RWPE2 (cell line): ENCODE results near the gene ITGA2.
A peak's percentile ranks its signal among the peaks of the same experiment; 100 is the strongest.
"Not testable (repeated sequence)": the region's sequence is repeated elsewhere in the genome, so short reads cannot be mapped to it uniquely, and the experiment has no call there.

Experiments used
- ATAC-seq: fragments of 200-7000 bp; cut with Tn5 transposase; 3 replicates; pipeline ENCODE4 v1.9.1; 2021; ENCODE audit warnings: low read depth
- DNase-seq: peaks from one replicate; pipeline ENCODE4 v3.0.0-alpha.2; 2020; ENCODE audit warnings: low spot score
- H3K27ac ChIP-seq: fragments of 450-650 bp; 2 replicates; pipeline ENCODE4 v1.5.1; 2017; ENCODE audit warnings: mild to moderate bottlenecking; ENCODE audit not compliant: poor library complexity, severe bottlenecking
- H3K27me3 ChIP-seq: fragments of 250-450 bp; sonication (Bioruptor Pico); 2 replicates; pipeline ENCODE4 v1.5.1; 2021; ENCODE audit warnings: mild to moderate bottlenecking, moderate library complexity; ENCODE audit not compliant: insufficient read depth, poor library complexity, severe bottlenecking
- H3K36me3 ChIP-seq: fragments of 250-450 bp; sonication (Bioruptor Pico); 2 replicates; pipeline ENCODE4 v1.5.1; 2020; ENCODE audit warnings: low read depth, mild to moderate bottlenecking, moderate library complexity
- H3K4me1 ChIP-seq: fragments of 250-450 bp; sonication (Bioruptor Pico); 2 replicates; pipeline ENCODE4 v1.5.1; 2021; ENCODE audit warnings: mild to moderate bottlenecking, moderate library complexity; ENCODE audit not compliant: insufficient read depth, poor library complexity, severe bottlenecking
- H3K4me3 ChIP-seq: fragments of 250-450 bp; sonication (Bioruptor Pico); 2 replicates; pipeline ENCODE4 v1.5.1; 2021; ENCODE audit warnings: mild to moderate bottlenecking, moderate library complexity; ENCODE audit not compliant: severe bottlenecking
- H3K9me3 ChIP-seq: fragments of 250-450 bp; sonication (Bioruptor Pico); 2 replicates; pipeline ENCODE4 v1.5.1; 2021; ENCODE audit warnings: mild to moderate bottlenecking, moderate library complexity; ENCODE audit not compliant: severe bottlenecking
- CTCF ChIP-seq: fragments of 450-650 bp; IDR thresholded peaks from one replicate; pipeline ENCODE4 v1.5.1; 2017; ENCODE audit warnings: mild to moderate bottlenecking, moderate library complexity; ENCODE audit not compliant: poor library complexity, severe bottlenecking

Gene ITGA2

GRCh38 chr5:52956915-52957747, 32.0 kb upstream of the ITGA2 start:
- ATAC-seq: no peak
- no peak overlapping the region for H3K4me3 ChIP-seq
- no peak for TF ChIP-seq CTCF
- H3K36me3 ChIP-seq: no peaks in the 10 kb centered on the region
- H3K4me1 ChIP-seq: peaks cover 5% of the 10 kb centered on the region
- H3K27ac ChIP-seq: no peak overlapping the region
- no peak for DNase-seq
- H3K27me3 ChIP-seq: no peaks in the 10 kb centered on the region
- no peaks in the 10 kb centered on the region for H3K9me3 ChIP-seq

- Histone ChIP-seq H3K4me3 (no peak overlapping the region), H3K4me1 (peaks cover 13% of the 10 kb centered on the region), H3K27me3 (no peaks in the 10 kb centered on the region), H3K36me3 (no peaks in the 10 kb centered on the region), H3K27ac (peak overlapping the region; percentile 52), H3K9me3 (no peaks in the 10 kb centered on the region)
- ATAC-seq (no peak; the same call in 2 of the 3 replicates), DNase-seq (no peak)
- TF ChIP-seq CTCF: no peak
These were observed 27.9 kb upstream of the ITGA2 start for GRCh38 chr5:52961274-52961681.

GRCh38 chr5:52963636-52964035, 25.5 kb upstream of the ITGA2 start:
- Histone ChIP-seq H3K27me3 (no peaks in the 10 kb centered on the region), H3K9me3 (no peaks in the 10 kb centered on the region), H3K27ac (peak overlapping the region; percentile 9), H3K36me3 (no peaks in the 10 kb centered on the region), H3K4me1 (peaks cover 13% of the 10 kb centered on the region), H3K4me3 (no peak overlapping the region)
- TF ChIP-seq CTCF: no peak
- ATAC-seq (peak; percentile 79), DNase-seq (no peak)

- DNase-seq: no peak
- peaks cover 2% of the 10 kb centered on the region for H3K9me3 ChIP-seq
- peaks cover 13% of the 10 kb centered on the region for H3K4me1 ChIP-seq
- ATAC-seq: peak; percentile 76
- H3K36me3 ChIP-seq: no peaks in the 10 kb centered on the region
- H3K27me3 ChIP-seq: no peaks in the 10 kb centered on the region
- peak; percentile 22 for TF ChIP-seq CTCF
- peak overlapping the region; percentile 9 for H3K27ac ChIP-seq
- H3K4me3 ChIP-seq: no peak overlapping the region
These were observed 25.0 kb upstream of the ITGA2 start for GRCh38 chr5:52964138-52964537.

- not testable (repeated sequence) for H3K9me3 ChIP-seq, H3K4me3 ChIP-seq, ATAC-seq, H3K27me3 ChIP-seq, H3K36me3 ChIP-seq, H3K4me1 ChIP-seq, H3K27ac ChIP-seq, DNase-seq
These were observed 13.0 kb upstream of the ITGA2 start for GRCh38 chr5:52976157-52976556.
